HG02759 (cell line): ENCODE measurements around the gene IFNL1.
"Not testable (repeated sequence)": the region's sequence is repeated elsewhere in the genome, so short reads cannot be mapped to it uniquely, and the experiment has no call there.

ENCODE experiments used
- ATAC-seq: cut with Tn5 transposase; IDR thresholded peaks from one replicate; pipeline ENCODE4 v1.9.1; 2021; ENCODE audit warnings: mild to moderate bottlenecking, moderate library complexity; ENCODE audit not compliant: unreplicated experiment

The IFNL1 gene

GRCh38 chr19:39296055-39296645 is at the start of gene IFNL1:
TSS of gene IFNL1 (plus strand) at chr19:39296407. CDS start at chr19:39296422, 15 bp downstream.
- ATAC-seq: no peak

GRCh38 chr19:39246951-39247669 is 49.1 kb upstream of the IFNL1 start:
- no peak for ATAC-seq

- no peak for ATAC-seq
These were observed 48.2 kb upstream of the IFNL1 start for GRCh38 chr19:39247701-39248664.

- ATAC-seq: no peak
These were observed 47.4 kb upstream of the IFNL1 start, which contains the start of gene IFNL4 for GRCh38 chr19:39248806-39249205. TSS of gene IFNL4 (minus strand) at chr19:39248856.

- ATAC-seq: no peak
These were observed 45.1 kb upstream of the IFNL1 start for GRCh38 chr19:39251081-39251480.

GRCh38 chr19:39251846-39252245 is 44.4 kb upstream of the IFNL1 start:
- ATAC-seq: no peak

- no peak for ATAC-seq
These were observed 43.7 kb upstream of the IFNL1 start for GRCh38 chr19:39252458-39252857.

- no peak for ATAC-seq
These were observed 42.6 kb upstream of the IFNL1 start for GRCh38 chr19:39253374-39254149.

GRCh38 chr19:39254531-39255345 is 41.5 kb upstream of the IFNL1 start:
- no peak for ATAC-seq

GRCh38 chr19:39257227-39257626 is 39.0 kb upstream of the IFNL1 start:
- no peak for ATAC-seq

GRCh38 chr19:39261704-39262103 is 34.5 kb upstream of the IFNL1 start:
- no peak for ATAC-seq

- ATAC-seq: no peak
These were observed 33.7 kb upstream of the IFNL1 start for GRCh38 chr19:39262496-39262895.

- ATAC-seq: no peak
These were observed 32.3 kb upstream of the IFNL1 start for GRCh38 chr19:39263912-39264305.

GRCh38 chr19:39264306-39265290 is 31.6 kb upstream of the IFNL1 start:
- ATAC-seq: no peak

- ATAC-seq: no peak
These were observed 30.8 kb upstream of the IFNL1 start for GRCh38 chr19:39265321-39265916.

GRCh38 chr19:39268085-39268484 is 28.1 kb upstream of the IFNL1 start, which contains the start of gene IFNL2:
TSS of gene IFNL2 (plus strand) at chr19:39268396. CDS start at chr19:39268569, 173 bp downstream.
- not testable (repeated sequence) for ATAC-seq

GRCh38 chr19:39268531-39269223 is 27.5 kb upstream of the IFNL1 start:
- ATAC-seq: not testable (repeated sequence)
